Fibroblast of upper back skin (primary cell): Measurements from ENCODE around the gene PRR36.
A peak's percentile ranks its signal among the peaks of the same experiment; 100 is the strongest.

Experiments used
- DNase-seq: peaks from one replicate; pipeline ENCODE4 v3.0.0-alpha.2; 2013

The PRR36 gene

DNA sequence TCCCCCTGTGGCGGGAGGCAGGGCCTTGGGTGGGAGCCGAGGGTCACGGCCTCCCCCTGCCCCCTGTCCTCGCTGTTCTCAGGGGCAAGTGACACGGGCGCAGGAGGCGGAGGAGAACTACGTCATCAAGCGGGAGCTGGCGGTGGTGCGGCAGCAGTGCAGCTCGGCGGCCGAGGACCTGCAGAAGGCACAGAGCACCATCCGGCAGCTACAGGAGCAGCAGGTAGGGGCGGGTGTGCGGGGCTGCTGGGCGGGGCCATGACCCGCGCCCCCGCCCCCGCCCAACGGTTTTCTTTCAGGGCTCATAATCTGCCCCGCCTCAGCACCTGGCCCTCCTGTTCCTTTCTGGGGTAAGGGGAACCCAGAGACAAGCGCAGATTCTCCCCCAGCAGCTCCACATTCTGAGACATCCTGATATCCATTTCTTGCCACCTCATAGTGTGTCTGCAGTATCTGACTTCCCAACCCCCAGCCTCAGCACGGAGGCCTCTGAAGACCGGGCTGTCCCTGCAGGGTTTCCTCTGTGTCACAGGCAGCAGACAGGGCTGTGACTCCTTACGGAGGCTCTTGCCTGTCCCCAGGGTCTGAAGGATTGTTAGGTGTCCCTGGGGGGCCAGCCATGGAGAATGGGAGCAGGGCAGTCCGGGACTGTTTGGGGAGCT lies 15.9 kb downstream of the PRR36 start:
- DNase-seq: no peak

- DNase-seq: no peak
Observed at GRCh38 chr19:7857727-7858108, 16.5 kb downstream of the PRR36 start.

- no peak for DNase-seq
Observed at GRCh38 chr19:7856679-7857663, 17.2 kb downstream of the PRR36 start.

GRCh38 chr19:7856109-7856591 lies 18.0 kb downstream of the PRR36 start:
- no peak for DNase-seq

DNA sequence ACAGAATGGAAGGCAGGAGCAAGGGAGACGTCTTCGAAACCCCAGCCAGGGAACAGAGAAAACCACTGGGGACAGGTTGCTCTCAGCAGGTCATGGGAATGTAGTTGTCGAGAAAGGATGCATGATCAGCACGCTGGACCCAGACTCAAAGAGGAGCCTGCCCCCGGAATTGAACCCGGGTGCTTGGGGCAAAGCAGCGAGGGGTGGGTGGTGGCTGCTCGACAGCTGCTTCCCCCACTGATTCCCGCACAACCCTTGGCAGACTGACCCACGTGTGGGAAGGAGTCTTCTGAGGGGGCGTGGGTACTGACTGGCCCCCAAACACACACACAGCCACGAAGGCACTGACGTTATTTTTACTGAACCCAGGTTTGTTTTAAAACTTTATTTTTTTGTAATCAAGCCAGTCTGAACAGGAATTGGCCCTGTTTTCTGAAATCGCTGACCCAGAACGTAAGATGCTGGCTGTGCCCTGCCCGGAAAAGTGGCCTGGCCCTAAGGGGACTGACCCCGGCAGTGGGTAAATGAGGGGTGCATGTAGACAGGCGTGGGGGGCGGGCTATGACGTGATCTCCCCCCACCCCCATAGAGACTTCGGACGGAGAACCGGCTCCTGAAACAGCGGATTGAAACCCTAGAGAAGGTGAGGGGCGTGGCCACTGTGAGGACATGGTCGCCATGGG lies 18.6 kb downstream of the PRR36 start:
- DNase-seq: no peak

DNA sequence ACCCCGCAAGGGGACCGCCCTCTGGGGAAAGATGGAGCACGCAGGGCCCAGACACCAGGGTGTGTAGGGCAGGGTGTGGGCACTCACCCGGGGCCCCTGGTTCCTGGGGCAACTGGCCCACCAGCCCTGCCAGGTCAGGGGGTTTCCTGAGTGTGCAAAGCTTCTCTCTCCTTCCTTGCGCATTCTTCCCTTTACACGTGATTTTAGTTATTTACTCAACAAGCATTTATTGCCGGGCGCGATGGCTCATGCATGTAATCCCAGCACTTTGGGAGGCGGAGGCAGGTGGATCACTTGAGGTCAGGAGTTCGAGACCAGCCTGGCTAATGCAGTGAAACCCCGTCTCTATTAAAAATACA lies 20.4 kb downstream of the PRR36 start:
- no peak for DNase-seq

- peak; percentile 44 for DNase-seq
Observed at GRCh38 chr19:7852851-7853769, 21.1 kb downstream of the PRR36 start.

DNA sequence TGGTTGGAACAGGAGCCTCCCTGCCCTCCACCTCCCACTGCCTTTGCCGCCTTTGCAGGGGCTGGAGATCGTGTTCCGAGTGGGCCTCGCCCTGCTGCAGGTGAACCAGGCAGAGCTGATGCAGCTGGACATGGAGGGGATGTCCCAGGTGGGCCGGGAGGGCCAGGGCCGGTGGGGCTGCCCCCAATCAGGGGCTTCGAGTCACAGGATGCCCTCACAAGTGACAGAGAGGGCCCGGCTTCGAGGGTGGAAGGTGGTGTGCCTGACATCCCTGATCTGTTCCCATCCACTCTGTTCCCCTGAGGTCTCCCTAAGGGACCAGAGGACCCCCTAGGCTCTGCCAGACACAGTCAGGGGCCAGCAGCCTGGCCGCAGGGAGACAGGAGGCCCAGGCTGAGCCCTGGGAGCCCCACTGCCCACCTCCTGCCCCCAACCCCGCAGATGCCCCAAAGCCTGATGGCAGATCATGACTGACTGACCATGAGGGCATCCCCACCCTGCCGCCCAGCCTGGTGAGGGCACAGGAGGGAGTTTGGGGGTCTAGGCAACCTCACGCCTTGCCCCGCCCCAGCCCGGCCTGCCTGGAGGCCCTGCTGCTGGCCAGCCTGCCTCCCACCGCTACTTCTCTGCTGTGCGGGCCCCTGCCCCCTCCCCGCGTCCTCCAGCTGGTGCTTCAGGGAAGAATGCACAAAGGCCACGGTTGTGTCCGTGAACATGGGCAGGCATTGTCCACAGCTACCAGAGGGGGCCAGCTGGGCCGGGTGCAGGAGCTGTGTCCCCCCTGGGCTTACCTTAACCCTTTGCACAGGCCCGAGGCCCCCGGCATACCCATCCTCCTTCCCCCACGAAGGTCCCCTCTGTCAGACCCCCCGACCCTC lies 22.3 kb downstream of the PRR36 start:
- DNase-seq: no peak

- DNase-seq: no peak
Observed at GRCh38 chr19:7850945-7851622, 23.1 kb downstream of the PRR36 start.

DNA sequence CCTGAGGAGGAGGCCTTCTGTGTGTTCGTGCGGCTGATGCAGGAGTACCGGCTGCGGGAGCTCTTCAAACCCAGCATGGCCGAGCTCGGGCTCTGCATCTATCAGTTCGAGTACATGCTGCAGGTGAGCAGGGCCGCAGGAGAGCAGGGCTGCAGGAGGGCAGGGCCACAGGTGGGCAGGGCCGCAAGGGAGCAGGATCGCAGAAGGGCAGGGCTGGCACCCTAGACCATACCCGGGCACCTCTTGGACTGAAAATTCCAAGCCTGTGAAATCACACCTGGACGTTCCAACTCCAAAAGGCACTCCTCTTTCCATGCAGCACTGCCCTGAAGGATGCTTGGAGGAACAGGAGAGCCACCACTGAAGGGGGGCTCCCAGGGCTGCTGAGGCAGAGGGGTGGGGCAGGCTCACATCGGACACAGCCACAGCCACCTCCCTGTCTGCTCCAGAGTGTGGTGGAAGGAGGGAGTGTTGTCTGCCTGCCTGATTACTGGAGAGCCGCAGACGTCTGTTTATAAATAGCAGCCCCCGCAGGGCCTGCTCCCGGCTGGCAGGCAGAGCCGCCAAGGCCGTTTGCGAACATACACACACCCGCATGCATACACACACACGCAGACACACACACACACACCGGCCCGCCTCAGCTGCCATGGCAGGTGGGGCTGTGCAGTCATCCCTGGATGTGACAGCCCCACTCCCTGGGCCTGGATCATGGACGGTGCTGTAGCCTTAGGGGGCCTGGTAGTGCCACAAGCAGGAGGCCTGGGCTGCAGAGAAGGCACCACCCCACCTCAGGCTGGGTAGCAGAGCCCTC lies 24.0 kb downstream of the PRR36 start:
- no peak for DNase-seq

GRCh38 chr19:7849631-7849999 lies 24.6 kb downstream of the PRR36 start:
- no peak for DNase-seq

- no peak for DNase-seq
Observed at GRCh38 chr19:7848779-7849457, 25.3 kb downstream of the PRR36 start.

- DNase-seq: no peak
Observed at GRCh38 chr19:7847664-7848063, 26.5 kb downstream of the PRR36 start.

- DNase-seq: no peak
Observed at GRCh38 chr19:7846155-7846646, 28.0 kb downstream of the PRR36 start.

GRCh38 chr19:7845390-7846154 lies 28.6 kb downstream of the PRR36 start:
- no peak for DNase-seq

DNA sequence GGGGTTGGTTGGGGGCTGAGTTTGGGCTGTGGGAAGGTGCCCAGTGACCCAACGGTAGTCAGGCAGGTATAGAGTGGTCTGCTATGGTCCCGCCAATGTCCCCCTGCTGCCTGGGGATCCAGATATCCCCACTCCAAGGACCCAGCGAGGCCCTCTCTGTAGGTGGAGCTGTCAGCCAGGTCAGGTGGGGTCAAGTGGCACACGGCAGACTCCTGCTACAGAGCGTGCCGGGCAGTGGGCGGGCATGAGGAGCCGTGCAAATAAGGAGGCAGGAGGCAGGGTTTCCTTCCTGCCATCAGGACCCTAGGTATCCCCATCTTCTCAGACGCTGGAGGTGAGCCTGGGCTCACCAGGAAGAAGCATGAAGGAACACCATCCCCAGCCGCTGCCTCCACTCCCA lies 29.2 kb downstream of the PRR36 start:
- no peak for DNase-seq

GRCh38 chr19:7844405-7844804 lies 29.8 kb downstream of the PRR36 start:
- DNase-seq: no peak

GRCh38 chr19:7843521-7843920 lies 30.7 kb downstream of the PRR36 start:
- DNase-seq: no peak
